Measurements from ENCODE around the gene PGLYRP2. TPM values are rescaled to one million over a fixed set of nuclear protein-coding genes. Genes with fewer than 3 reads are reported as not detected.

Gene PGLYRP2
- total RNA-seq, 2 donors from 2014 or later = 9.2 to 31.9 TPM

DNA sequence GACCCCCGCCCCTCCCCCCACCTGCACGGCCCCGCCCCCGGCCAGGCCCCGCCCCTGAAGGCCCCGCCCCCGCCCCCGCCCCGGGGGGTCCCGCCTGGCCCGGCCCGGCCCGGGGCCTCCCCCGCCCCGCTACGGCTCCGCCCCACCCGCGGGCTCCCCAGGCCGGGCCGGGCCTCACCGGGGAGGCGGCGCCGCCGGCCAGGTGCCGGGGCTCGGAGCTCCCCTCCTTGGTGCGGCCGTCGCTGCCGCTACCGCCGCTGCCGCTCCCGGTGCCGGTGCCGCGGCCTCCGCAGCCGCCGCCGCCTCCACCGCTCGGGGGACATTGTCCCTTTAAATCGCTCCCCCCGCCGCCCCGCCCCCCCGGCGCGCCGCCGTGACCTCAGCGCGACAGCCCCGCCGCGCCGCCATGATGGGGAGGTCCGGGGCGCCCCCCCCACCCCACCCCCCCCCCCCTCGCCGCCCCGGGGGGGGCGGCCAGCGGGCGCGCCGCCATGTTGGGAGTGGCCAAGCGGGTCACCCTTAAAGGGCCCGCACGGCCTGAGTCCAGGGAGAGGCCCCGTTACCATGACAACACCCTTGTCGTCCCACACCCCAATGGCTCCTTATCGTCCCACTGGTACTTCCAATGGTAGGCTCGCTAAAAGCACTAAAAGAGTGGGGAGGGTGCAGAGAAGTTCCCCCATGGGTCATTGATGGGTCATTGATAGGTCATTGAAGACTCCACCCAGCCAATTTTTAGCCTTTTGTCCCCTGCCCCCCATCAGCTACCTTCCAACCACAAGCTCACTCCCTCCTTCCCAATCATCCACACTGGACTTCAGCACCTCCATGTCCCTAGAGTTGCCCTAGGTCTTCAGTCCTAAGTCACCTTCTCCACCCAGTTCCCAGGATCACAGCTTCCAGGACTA lies 29.4 kb downstream of the PGLYRP2 start, which contains the start of gene WIZ:
TSS of gene WIZ (minus strand) at position 337 of the 908 bp plus-strand sequence. CDS start 1,649 bp downstream, outside the sequence.
- intact Hi-C loops (cut with DNase I) = loop anchor here (5.0 to 10.0 kb wide), 2 partner anchors 105 to 183 kb away; no protein-coding TSS in a partner anchor
- no peak for TF ChIP-seq POLR2A (IDR thresholded peaks at IDR 0.05)
- no peak for TF ChIP-seq POLR2AphosphoS5 (IDR thresholded peaks at IDR 0.05)
- Histone ChIP-seq H3K4me1 (replicated peaks) (peaks cover 6% of the 10 kb centered on the region), H3K4me3 (peak within 1 kb of the TSS; percentile 59 to 65), H3K9me3 (no peaks in the 10 kb centered on the region), H3K36me3 (no peaks in the 10 kb centered on the region), H3K27ac (peak within 1 kb of the TSS; percentile 62 to 73), H3K27me3 (replicated peaks; ENCODE audit: insufficient read depth) (no peaks in the 10 kb centered on the region)
- peak; percentile 61 for DNase-seq (ENCODE audit: low spot score)
- 7% methylated on average over 13 of the region's 77 CpGs for WGBS

DNA sequence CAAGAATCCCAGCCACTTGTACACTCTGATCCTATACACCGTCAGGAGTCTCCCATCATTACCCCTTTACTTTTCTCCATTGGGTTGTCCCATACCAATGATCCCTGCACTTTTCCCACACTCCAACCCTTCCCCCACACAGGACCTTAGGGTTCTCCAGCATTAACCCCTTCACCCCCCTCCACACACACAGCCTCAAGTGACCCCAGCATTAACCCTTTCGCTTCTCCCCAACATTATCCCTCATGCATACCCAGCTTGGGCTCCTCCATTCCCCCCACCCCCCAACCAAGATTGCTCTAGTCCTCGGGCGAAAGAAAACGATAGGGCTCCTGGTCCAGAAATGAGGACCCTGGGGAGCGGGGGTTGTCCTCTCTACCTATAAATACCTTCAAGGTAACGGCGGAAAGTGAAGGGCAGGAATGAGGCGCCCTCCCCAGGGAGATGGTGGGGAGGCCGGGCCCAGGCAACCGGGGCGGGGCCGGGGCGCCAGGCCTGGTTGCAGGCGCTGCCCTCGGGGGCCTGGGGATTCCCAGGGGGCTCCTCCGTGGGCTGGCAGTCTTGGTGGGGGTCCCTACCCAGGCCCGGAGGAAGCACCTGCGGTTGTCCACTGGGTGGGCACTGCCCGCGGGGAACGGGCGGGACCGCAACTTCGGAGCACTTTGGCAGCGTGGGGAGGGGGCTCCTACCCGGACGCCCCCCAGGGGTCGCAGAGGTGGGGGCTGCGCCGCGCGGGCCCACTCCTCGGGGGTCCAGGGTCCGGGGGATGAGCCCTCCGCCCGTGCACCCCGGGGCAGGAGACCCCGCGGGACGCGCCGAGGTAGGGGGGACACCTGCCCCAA lies 30.3 kb downstream of the PGLYRP2 start:
- peak overlapping the region; percentile 59 to 65 for H3K4me3 ChIP-seq
- no peak for TF ChIP-seq POLR2AphosphoS5 (IDR thresholded peaks at IDR 0.05)
- TF ChIP-seq, protein P1, sequence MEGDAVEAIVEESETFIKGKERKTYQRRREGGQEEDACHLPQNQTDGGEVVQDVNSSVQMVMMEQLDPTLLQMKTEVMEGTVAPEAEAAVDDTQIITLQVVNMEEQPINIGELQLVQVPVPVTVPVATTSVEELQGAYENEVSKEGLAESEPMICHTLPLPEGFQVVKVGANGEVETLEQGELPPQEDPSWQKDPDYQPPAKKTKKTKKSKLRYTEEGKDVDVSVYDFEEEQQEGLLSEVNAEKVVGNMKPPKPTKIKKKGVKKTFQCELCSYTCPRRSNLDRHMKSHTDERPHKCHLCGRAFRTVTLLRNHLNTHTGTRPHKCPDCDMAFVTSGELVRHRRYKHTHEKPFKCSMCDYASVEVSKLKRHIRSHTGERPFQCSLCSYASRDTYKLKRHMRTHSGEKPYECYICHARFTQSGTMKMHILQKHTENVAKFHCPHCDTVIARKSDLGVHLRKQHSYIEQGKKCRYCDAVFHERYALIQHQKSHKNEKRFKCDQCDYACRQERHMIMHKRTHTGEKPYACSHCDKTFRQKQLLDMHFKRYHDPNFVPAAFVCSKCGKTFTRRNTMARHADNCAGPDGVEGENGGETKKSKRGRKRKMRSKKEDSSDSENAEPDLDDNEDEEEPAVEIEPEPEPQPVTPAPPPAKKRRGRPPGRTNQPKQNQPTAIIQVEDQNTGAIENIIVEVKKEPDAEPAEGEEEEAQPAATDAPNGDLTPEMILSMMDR (IDR thresholded peaks at IDR 0.05) = peak in 1 of 4 experiments; percentile 10
- no peaks in the 10 kb centered on the region for H3K9me3 ChIP-seq
- intact Hi-C loops (cut with DNase I) = no loop called here
- H3K4me1 ChIP-seq (replicated peaks) = peaks cover 6% of the 10 kb centered on the region
- 3% methylated on average over 32 of the region's 43 CpGs for WGBS
- peak overlapping the region; percentile 62 to 73 for H3K27ac ChIP-seq
- no peaks in the 10 kb centered on the region for H3K36me3 ChIP-seq
- H3K27me3 ChIP-seq (replicated peaks; ENCODE audit: insufficient read depth) = no peaks in the 10 kb centered on the region
- no peak for DNase-seq (ENCODE audit: low spot score)

DNA sequence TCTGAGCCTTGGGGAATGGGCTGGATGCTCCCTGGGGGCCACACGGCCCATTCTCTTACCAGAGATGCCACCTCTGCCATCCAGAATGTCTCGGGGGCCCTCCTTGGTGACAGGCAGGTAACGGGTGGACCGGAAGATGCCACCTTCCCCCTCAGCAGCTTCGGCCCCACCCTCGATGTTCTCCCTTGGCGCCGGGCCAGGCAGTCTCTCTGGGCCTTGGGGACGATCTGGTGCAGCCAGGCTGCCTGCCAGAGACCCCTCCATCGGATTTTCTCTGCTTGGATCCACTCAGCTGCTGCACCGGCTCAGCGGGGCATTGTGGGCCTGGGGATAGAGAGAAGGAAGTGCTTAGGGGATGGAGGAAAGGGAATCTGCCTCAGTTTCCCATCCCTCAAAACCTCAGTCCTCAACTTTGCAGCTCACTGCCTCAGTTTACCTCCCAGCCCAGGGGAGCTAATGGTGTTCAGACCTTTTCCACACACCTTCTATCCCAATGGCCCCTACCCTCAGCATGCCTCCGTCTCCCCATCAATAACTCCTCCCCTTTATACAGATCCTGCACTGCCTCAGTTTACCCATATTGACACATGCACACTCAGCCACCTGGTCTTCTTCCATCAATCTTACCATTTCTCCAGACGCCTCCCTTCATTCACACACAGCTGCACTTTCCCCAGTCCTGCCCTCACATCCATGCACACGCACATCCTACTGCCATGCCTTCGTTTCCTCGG lies 31.1 kb downstream of the PGLYRP2 start:
- Histone ChIP-seq H3K27me3 (replicated peaks; ENCODE audit: insufficient read depth) (no peaks in the 10 kb centered on the region), H3K27ac (no peak overlapping the region), H3K4me3 (no peak overlapping the region), H3K36me3 (no peaks in the 10 kb centered on the region), H3K4me1 (replicated peaks) (peaks cover 6% of the 10 kb centered on the region), H3K9me3 (no peaks in the 10 kb centered on the region)
- 49% methylated on average over 17 of the region's 17 CpGs for WGBS
- intact Hi-C loops (cut with DNase I) = no loop called here
- TF ChIP-seq POLR2AphosphoS5 (IDR thresholded peaks at IDR 0.05) = no peak
- TF ChIP-seq, protein P1 (IDR thresholded peaks at IDR 0.05) = no peak
- TF ChIP-seq POLR2A (IDR thresholded peaks at IDR 0.05) = no peak
- no peak for DNase-seq (ENCODE audit: low spot score)

DNA sequence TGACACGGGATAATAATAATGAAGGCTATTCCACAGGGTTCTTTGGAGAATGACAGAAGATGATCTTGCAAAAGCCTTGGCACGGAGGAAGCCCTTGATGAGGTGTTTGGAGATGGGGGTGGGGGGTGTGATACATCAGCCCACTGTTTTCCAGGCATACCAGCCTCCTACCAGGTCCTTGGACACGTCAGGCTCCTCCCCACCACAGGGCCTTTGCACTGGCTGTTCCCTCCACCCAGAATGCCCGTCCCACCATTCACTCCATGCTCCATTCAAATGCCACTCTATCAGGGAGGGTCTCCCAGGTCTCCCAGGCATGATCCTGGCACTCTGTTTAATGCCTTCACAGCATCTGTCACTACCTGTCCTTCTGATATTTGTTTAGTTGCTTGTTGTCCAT lies 32.2 kb downstream of the PGLYRP2 start:
- Histone ChIP-seq H3K9me3 (no peaks in the 10 kb centered on the region), H3K36me3 (no peaks in the 10 kb centered on the region), H3K27ac (no peak overlapping the region), H3K27me3 (replicated peaks; ENCODE audit: insufficient read depth) (no peaks in the 10 kb centered on the region), H3K4me1 (replicated peaks) (no peaks in the 10 kb centered on the region), H3K4me3 (no peak overlapping the region)
- 92% methylated on average over 4 of the region's 4 CpGs for WGBS
- intact Hi-C loops (cut with DNase I) = no loop called here
- TF ChIP-seq, protein P1 (IDR thresholded peaks at IDR 0.05) = no peak
- TF ChIP-seq POLR2AphosphoS5 (IDR thresholded peaks at IDR 0.05) = no peak
- no peak for TF ChIP-seq POLR2A (IDR thresholded peaks at IDR 0.05)
- DNase-seq (ENCODE audit: low spot score) = no peak

Measured in prostate gland (tissue), 2 donors.